GM12872 (cell line): Measurements from ENCODE around the gene FRRS1.

Experiments
- CTCF ChIP-seq: IDR thresholded peaks from 3 replicates; pipeline ENCODE4 v1.5.1; 2011; ENCODE audit warnings: low read depth, mild to moderate bottlenecking, low read length, moderate library complexity; ENCODE audit not compliant: insufficient read depth

The FRRS1 gene

GRCh38 chr1:99777752-99778151, 11.3 kb upstream of the FRRS1 start:
- no peak for TF ChIP-seq CTCF

- TF ChIP-seq CTCF = no peak
Measured at GRCh38 chr1:99776120-99776519, 9.7 kb upstream of the FRRS1 start.

DNA sequence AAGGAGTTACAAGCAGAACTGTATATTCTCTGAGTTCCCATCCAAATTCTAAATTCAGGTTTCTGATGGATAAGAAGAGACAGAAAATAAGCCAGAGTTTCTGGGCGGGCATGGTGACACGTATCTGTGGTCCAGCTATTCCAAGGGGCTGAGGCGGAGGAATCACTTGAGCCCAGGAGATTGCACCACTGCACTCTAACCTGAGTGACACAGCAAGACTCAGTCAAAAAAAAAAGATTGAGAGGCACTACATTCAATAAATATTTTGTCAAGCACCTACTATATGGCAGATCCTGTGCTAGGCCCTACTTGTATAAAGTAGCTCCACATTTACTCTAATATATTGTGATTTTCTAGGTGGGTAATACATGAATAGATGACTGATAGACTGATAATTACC, 6.4 kb upstream of the FRRS1 start:
- TF ChIP-seq CTCF = no peak

GRCh38 chr1:99771513-99771918, 5.1 kb upstream of the FRRS1 start:
- TF ChIP-seq CTCF = no peak

- no peak for TF ChIP-seq CTCF
Measured at GRCh38 chr1:99768524-99769245, 2.2 kb upstream of the FRRS1 start.

DNA sequence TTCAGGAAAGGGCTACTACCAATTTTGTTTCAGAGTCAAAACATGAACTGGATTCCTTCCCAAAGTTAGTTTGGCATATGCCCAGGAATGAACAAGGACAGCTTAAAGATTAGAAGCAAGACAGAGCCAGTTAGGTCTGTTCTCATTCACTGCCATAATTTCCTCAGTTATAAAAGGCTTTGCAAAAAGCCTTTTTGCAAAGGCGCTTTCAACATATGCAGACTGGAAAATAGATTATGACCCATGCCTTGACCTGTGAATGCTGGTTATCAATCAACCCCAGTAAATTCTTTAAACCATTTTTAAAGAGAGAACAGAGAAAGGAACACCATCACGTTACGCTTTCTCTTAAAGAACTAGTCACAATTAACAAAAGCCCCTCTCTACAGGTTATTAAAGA, 1.7 kb upstream of the FRRS1 start:
- TF ChIP-seq CTCF = no peak

DNA sequence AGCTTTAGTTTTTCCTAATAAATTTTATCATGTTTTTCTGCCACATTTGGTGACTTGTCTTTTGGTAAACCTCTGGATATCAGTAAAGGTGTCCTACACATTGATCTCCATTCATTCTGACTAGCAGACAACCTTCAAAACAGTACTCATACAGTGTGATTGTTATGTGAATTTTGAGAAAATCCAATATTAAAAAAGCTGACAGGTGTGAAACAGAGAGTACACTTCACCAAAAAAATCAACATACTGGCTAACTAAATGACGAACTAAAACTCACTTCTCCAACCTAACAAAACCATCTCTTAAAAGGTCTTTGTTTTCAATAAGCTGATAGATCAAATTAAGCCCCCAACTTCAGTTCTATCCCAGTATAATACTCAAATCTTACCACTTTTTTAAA, 1.5 kb downstream of the FRRS1 start:
- TF ChIP-seq CTCF = no peak

DNA sequence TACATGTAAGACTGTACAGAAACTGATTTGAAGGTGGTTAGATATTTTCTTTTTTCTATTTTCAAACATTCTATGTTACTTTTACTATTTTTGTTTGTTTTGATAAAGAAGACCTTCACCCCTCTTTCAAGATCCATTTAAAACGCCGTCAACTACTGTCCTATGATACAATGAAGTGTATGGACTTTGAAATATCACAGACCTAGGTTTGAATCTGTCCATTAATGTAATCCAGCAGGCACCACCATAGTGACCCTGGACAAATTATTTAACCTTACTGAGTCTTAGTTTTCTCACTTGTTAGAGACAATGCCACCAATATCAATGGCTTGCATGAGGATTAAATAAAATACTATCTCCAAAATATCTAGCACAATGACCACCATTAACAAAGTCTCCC, 2.0 kb downstream of the FRRS1 start:
- no peak for TF ChIP-seq CTCF
